Gastrocnemius medialis (tissue), 4 donors: ENCODE results near the gene PNPLA4. TPM values are rescaled to one million over a fixed set of nuclear protein-coding genes. Genes with fewer than 3 reads are reported as not detected.

Source experiments
- ATAC-seq, 2 donors: fragments of 150-250 bp; one replicate each; pipeline ENCODE4 v1.9.1; 2016
- DNase-seq, 2 donors: peaks; one replicate each; pipeline ENCODE4 v3.0.0-alpha.2; 2019
- H3K27ac ChIP-seq, 4 donors: fragments of 200-600 bp; sonication (generic); 1 replicate in 1 of 4; 2 replicates in 3 of 4; pipeline ENCODE4 v1.5.1; 2016 to 2018; ENCODE audit warnings: mild to moderate bottlenecking in 2 of 4, moderate library complexity in 1 of 4
- H3K27me3 ChIP-seq, 3 donors: fragments of 200-600 bp; sonication (generic) in 2 of 3; 1 replicate in 1 of 3; 2 replicates in 2 of 3; pipeline versions ENCODE4 v1.5.1 to v1.6.0; 2016 to 2019; ENCODE audit warnings: mild to moderate bottlenecking in 1 of 3, moderate library complexity in 1 of 3
- H3K36me3 ChIP-seq, 2 donors: fragments of 200-600 bp; sonication (generic) in 1 of 2; one replicate each; pipeline ENCODE4 v1.5.1; 2017 to 2018
- H3K4me1 ChIP-seq, 2 donors: fragments of 200-600 bp; sonication (generic) in 1 of 2; one replicate each; pipeline ENCODE4 v1.5.1; 2016 to 2017; ENCODE audit warnings: mild to moderate bottlenecking in 2 of 2
- H3K4me3 ChIP-seq, 4 donors: fragments of 200-600 bp; sonication (generic) in 3 of 4; 1 replicate in 1 of 4; 2 replicates in 3 of 4; pipeline ENCODE4 v1.5.1; 2016 to 2019; ENCODE audit warnings: mild to moderate bottlenecking in 2 of 4
- H3K9me3 ChIP-seq, 3 donors: fragments of 200-600 bp; sonication (generic) in 2 of 3; 1 replicate in 1 of 3; 2 replicates in 2 of 3; pipeline ENCODE4 v1.5.1; 2016 to 2019
- CTCF ChIP-seq, 5 experiments: fragments of 450-650 bp in 3 of 5; fragments of 200-600 bp in 2 of 5; sonication (generic) in 2 of 5; IDR thresholded peaks in 4 of 5; conservative IDR thresholded peaks in 1 of 5; 1 replicate in 4 of 5; 2 replicates in 1 of 5; pipeline ENCODE4 v1.5.1; 2016 to 2019; ENCODE audit warnings: antibody characterized with exemption in 5 of 5, mild to moderate bottlenecking in 3 of 5, moderate library complexity in 3 of 5
- POLR2A ChIP-seq, 2 donors: fragments of 450-650 bp; IDR thresholded peaks; one replicate each; pipeline ENCODE4 v1.6.1; 2017; ENCODE audit warnings: antibody characterized with exemption in 2 of 2, mild to moderate bottlenecking in 2 of 2, moderate library complexity in 2 of 2
- in situ Hi-C, 4 donors: fragments of 200-750 bp; cut with MboI; loops; one replicate each; pipeline versions ENCODE4 v1.15.0 to v1.8.0; 2017; ENCODE audit warnings: low sequenced_read_pairs in 4 of 4
- intact Hi-C: fragments of 100-400 bp; cut with DNase I; formaldehyde crosslinking; loops from one replicate; pipeline ENCODE4 v1.15.1; 2023; ENCODE audit warnings: low total_unique reads
- total RNA-seq, 4 donors: library from RNA; depleted of rRNA; stranded (reverse); fragments of >200 nt; gene quantifications; one replicate each; pipeline versions ENCODE4 v1.1.0 to v1.2.3, GENCODE V29; 2016

The PNPLA4 gene
- total RNA-seq, 4 donors from 2014 or later, result 20.9 to 45.6 (median 33.8) TPM

- no peaks in the 10 kb centered on the region for H3K27me3 ChIP-seq
- intact Hi-C loops (no loop called here), in situ Hi-C loops (no loop called here)
- H3K9me3 ChIP-seq, result no peaks in the 10 kb centered on the region
- no peak for DNase-seq
- H3K4me3 ChIP-seq, result no peak overlapping the region
- no peak for ATAC-seq
- no peaks in the 10 kb centered on the region for H3K4me1 ChIP-seq
- TF ChIP-seq POLR2A (IDR thresholded peaks at IDR 0.05), result no peak
- TF ChIP-seq CTCF (IDR thresholded peaks at IDR 0.05 in 4 of 5, conservative IDR thresholded peaks at IDR 0.05 in 1 of 5), result no peak
- no peak overlapping the region for H3K27ac ChIP-seq
- H3K36me3 ChIP-seq, result no peaks in the 10 kb centered on the region
These were observed 33.0 kb upstream of the PNPLA4 start for GRCh38 chrX:7960246-7960645.

GRCh38 chrX:7953446-7953845 is 26.2 kb upstream of the PNPLA4 start:
- Histone ChIP-seq H3K36me3 (no peaks in the 10 kb centered on the region), H3K27ac (no peak overlapping the region), H3K4me1 (no peaks in the 10 kb centered on the region), H3K4me3 (no peak overlapping the region), H3K9me3 (no peaks in the 10 kb centered on the region), H3K27me3 (no peaks in the 10 kb centered on the region)
- DNase-seq, result no peak
- intact Hi-C loops, result no loop called here
- no peak for ATAC-seq
- in situ Hi-C loops, result no loop called here
- TF ChIP-seq CTCF (IDR thresholded peaks at IDR 0.05 in 4 of 5, conservative IDR thresholded peaks at IDR 0.05 in 1 of 5), result no peak
- TF ChIP-seq POLR2A (IDR thresholded peaks at IDR 0.05), result no peak

- H3K27ac ChIP-seq, result no peak overlapping the region
- no peaks in the 10 kb centered on the region for H3K36me3 ChIP-seq
- in situ Hi-C loops (no loop called here), intact Hi-C loops (no loop called here)
- H3K27me3 ChIP-seq, result no peaks in the 10 kb centered on the region
- no peak for TF ChIP-seq CTCF (IDR thresholded peaks at IDR 0.05 in 4 of 5, conservative IDR thresholded peaks at IDR 0.05 in 1 of 5)
- no peak for TF ChIP-seq POLR2A (IDR thresholded peaks at IDR 0.05)
- H3K9me3 ChIP-seq, result no peaks in the 10 kb centered on the region
- DNase-seq (no peak), ATAC-seq (no peak)
- H3K4me1 ChIP-seq, result no peaks in the 10 kb centered on the region
- no peak overlapping the region for H3K4me3 ChIP-seq
These were observed 23.7 kb upstream of the PNPLA4 start for GRCh38 chrX:7950865-7951264.

- TF ChIP-seq POLR2A (IDR thresholded peaks at IDR 0.05) (no peak), CTCF (IDR thresholded peaks at IDR 0.05 in 4 of 5, conservative IDR thresholded peaks at IDR 0.05 in 1 of 5) (no peak)
- Histone ChIP-seq H3K4me1 (no peaks in the 10 kb centered on the region), H3K4me3 (no peak overlapping the region), H3K9me3 (no peaks in the 10 kb centered on the region), H3K27ac (no peak overlapping the region), H3K27me3 (no peaks in the 10 kb centered on the region), H3K36me3 (no peaks in the 10 kb centered on the region)
- ATAC-seq (no peak), DNase-seq (no peak)
- in situ Hi-C loops, result no loop called here
- intact Hi-C loops, result no loop called here
These were observed 21.3 kb upstream of the PNPLA4 start for GRCh38 chrX:7948483-7948882.

GRCh38 chrX:7946960-7947359 is 19.7 kb upstream of the PNPLA4 start:
- TF ChIP-seq CTCF (IDR thresholded peaks at IDR 0.05 in 4 of 5, conservative IDR thresholded peaks at IDR 0.05 in 1 of 5) (no peak), POLR2A (IDR thresholded peaks at IDR 0.05) (no peak)
- Histone ChIP-seq H3K36me3 (no peaks in the 10 kb centered on the region), H3K27me3 (no peaks in the 10 kb centered on the region), H3K9me3 (no peaks in the 10 kb centered on the region), H3K4me3 (no peak overlapping the region), H3K27ac (no peak overlapping the region), H3K4me1 (no peaks in the 10 kb centered on the region)
- ATAC-seq (no peak), DNase-seq (no peak)
- in situ Hi-C loops, result no loop called here
- intact Hi-C loops, result no loop called here
